ENCODE results near the gene HMX1.

Gene HMX1

DNA sequence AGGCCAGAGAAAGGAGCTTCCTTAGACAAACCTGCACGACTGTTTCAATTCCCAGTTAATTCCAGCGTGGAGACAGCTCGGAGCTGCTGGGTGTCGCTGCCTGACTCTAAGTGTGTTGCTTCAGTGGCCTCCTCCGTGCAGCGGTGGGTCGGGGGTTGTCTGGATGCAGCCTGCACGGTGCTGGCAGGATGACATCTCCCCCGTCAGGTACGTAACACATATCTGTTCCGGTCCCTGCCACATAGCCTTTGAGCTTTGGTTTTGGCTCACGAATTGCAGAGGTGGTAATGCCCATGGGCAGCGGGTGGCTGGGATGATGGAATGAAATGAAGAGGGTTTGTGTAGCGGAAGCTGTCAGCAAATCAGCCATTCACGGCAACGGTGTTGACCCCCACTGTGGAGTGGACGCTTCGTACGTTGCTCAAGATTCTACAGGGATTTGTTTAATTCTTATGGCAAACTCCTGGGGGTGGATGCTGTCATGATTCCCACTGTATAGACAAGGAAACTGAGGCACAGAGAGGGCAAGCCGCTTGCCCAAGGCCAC lies 33.7 kb upstream of the HMX1 start:
- no peaks in the 10 kb centered on the region for H3K27me3 ChIP-seq (ENCODE audit: insufficient read depth, poor library complexity, severe bottlenecking)
- no peak for TF ChIP-seq SPI1 (IDR thresholded peaks at IDR 0.05; ENCODE audit: borderline replicate concordance, low read depth)
- no peak for TF ChIP-seq POLR2AphosphoS5 (IDR thresholded peaks at IDR 0.05; ENCODE audit: low read depth)
- TF ChIP-seq, protein P1, sequence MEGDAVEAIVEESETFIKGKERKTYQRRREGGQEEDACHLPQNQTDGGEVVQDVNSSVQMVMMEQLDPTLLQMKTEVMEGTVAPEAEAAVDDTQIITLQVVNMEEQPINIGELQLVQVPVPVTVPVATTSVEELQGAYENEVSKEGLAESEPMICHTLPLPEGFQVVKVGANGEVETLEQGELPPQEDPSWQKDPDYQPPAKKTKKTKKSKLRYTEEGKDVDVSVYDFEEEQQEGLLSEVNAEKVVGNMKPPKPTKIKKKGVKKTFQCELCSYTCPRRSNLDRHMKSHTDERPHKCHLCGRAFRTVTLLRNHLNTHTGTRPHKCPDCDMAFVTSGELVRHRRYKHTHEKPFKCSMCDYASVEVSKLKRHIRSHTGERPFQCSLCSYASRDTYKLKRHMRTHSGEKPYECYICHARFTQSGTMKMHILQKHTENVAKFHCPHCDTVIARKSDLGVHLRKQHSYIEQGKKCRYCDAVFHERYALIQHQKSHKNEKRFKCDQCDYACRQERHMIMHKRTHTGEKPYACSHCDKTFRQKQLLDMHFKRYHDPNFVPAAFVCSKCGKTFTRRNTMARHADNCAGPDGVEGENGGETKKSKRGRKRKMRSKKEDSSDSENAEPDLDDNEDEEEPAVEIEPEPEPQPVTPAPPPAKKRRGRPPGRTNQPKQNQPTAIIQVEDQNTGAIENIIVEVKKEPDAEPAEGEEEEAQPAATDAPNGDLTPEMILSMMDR (IDR thresholded peaks at IDR 0.05; ENCODE audit: insufficient read depth, low read length), result no peak
- TF ChIP-seq GABPA (IDR thresholded peaks at IDR 0.05; ENCODE audit: low read depth), result no peak
- TF ChIP-seq, protein P2, sequence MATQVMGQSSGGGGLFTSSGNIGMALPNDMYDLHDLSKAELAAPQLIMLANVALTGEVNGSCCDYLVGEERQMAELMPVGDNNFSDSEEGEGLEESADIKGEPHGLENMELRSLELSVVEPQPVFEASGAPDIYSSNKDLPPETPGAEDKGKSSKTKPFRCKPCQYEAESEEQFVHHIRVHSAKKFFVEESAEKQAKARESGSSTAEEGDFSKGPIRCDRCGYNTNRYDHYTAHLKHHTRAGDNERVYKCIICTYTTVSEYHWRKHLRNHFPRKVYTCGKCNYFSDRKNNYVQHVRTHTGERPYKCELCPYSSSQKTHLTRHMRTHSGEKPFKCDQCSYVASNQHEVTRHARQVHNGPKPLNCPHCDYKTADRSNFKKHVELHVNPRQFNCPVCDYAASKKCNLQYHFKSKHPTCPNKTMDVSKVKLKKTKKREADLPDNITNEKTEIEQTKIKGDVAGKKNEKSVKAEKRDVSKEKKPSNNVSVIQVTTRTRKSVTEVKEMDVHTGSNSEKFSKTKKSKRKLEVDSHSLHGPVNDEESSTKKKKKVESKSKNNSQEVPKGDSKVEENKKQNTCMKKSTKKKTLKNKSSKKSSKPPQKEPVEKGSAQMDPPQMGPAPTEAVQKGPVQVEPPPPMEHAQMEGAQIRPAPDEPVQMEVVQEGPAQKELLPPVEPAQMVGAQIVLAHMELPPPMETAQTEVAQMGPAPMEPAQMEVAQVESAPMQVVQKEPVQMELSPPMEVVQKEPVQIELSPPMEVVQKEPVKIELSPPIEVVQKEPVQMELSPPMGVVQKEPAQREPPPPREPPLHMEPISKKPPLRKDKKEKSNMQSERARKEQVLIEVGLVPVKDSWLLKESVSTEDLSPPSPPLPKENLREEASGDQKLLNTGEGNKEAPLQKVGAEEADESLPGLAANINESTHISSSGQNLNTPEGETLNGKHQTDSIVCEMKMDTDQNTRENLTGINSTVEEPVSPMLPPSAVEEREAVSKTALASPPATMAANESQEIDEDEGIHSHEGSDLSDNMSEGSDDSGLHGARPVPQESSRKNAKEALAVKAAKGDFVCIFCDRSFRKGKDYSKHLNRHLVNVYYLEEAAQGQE (IDR thresholded peaks at IDR 0.05; ENCODE audit: insufficient replicate concordance, low read depth), result no peak
- no peak overlapping the region for H3K27ac ChIP-seq (replicated peaks)
- no peak overlapping the region for H3K4me3 ChIP-seq (replicated peaks; ENCODE audit: insufficient read depth, low read length)
- no peak for DNase-seq (ENCODE audit: low read depth in 1 of 2, low spot score in 1 of 2)

DNA sequence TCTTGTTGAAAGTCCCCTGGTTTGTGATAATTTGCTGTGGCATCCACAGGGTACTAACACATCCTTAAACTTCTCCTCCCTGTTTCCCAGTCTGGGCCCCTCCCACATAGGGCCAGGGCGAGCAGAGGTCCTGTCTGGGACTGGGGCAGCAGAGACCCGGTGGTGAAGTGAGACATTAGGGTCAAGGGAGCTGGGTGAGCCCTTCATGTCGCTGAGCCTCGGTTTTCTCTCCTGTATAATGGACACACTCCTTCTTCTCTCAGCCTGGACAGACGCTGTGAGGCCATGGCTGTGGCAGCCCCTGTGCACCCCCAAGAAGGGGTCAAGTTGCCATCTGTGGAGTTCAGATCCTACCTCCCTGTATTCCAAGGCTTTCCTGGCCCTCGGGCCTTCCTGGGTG lies 33.0 kb upstream of the HMX1 start:
- no peak overlapping the region for H3K27ac ChIP-seq (replicated peaks)
- TF ChIP-seq, protein P2 (IDR thresholded peaks at IDR 0.05; ENCODE audit: insufficient replicate concordance, low read depth), result no peak
- no peak for TF ChIP-seq POLR2AphosphoS5 (IDR thresholded peaks at IDR 0.05; ENCODE audit: low read depth)
- no peak for TF ChIP-seq GABPA (IDR thresholded peaks at IDR 0.05; ENCODE audit: low read depth)
- TF ChIP-seq SPI1 (IDR thresholded peaks at IDR 0.05; ENCODE audit: borderline replicate concordance, low read depth), result no peak
- TF ChIP-seq, protein P1 (IDR thresholded peaks at IDR 0.05; ENCODE audit: insufficient read depth, low read length), result no peak
- H3K4me3 ChIP-seq (replicated peaks; ENCODE audit: insufficient read depth, low read length), result no peak overlapping the region
- DNase-seq (ENCODE audit: low read depth in 1 of 2, low spot score in 1 of 2), result no peak
- H3K27me3 ChIP-seq (ENCODE audit: insufficient read depth, poor library complexity, severe bottlenecking), result no peaks in the 10 kb centered on the region

DNA sequence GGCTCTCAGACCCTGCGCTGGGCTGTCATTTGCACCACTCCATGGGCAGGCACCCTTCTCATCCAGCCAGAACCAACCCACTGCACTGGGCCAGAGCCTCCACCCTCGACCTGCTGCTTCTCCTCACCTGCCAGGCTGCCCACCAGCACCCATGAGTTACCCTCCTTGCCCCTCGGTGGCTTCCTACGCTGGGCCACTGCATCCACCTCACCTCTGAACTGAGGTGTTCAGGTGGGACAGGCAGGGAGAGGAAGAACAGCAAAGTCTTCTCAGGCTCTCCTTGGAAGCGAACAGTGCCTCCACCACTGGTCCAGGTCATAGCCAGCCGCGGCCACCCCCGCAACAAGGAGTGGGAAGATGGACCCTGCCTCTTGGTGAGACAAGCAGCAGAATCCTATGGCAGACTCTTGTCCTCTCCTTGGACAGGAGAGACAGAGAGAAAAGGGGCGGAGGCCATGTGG lies 32.4 kb upstream of the HMX1 start:
- H3K4me3 ChIP-seq (replicated peaks; ENCODE audit: insufficient read depth, low read length), result no peak overlapping the region
- no peaks in the 10 kb centered on the region for H3K27me3 ChIP-seq (ENCODE audit: insufficient read depth, poor library complexity, severe bottlenecking)
- no peak for TF ChIP-seq POLR2AphosphoS5 (IDR thresholded peaks at IDR 0.05; ENCODE audit: low read depth)
- TF ChIP-seq, protein P2 (IDR thresholded peaks at IDR 0.05; ENCODE audit: insufficient replicate concordance, low read depth), result no peak
- no peak for TF ChIP-seq SPI1 (IDR thresholded peaks at IDR 0.05; ENCODE audit: borderline replicate concordance, low read depth)
- TF ChIP-seq GABPA (IDR thresholded peaks at IDR 0.05; ENCODE audit: low read depth), result no peak
- TF ChIP-seq, protein P1 (IDR thresholded peaks at IDR 0.05; ENCODE audit: insufficient read depth, low read length), result no peak
- H3K27ac ChIP-seq (replicated peaks), result no peak overlapping the region
- no peak for DNase-seq (ENCODE audit: low read depth in 1 of 2, low spot score in 1 of 2)
